Activated naive CD8-positive, alpha-beta T cell treated with anti-CD3 and anti-CD28 coated beads, Interleukin-2, amount 10 ng/mL, durations not matched to agents 7 days and 5 days (primary cell): ENCODE results near the gene FLG. TPM values are rescaled to one million over a fixed set of nuclear protein-coding genes. Genes with fewer than 3 reads are reported as not detected.
A peak's percentile ranks its signal among the peaks of the same experiment; 100 is the strongest.

ENCODE experiments used
- ATAC-seq: fragments of 150-1000 bp; cut with Tn5 transposase; one replicate; pipeline ENCODE4 v1.10.0; 2021; ENCODE audit warnings: low read depth, moderate library complexity
- POLR2A ChIA-PET: fragments of 350-600 bp; sonication (Branson Sonifier 250); formaldehyde crosslinking; loops from one replicate; lab custom pipeline; 2021; ENCODE audit warnings: antibody characterized with exemption; lab: Charles Lee
- DNase-seq: peaks from one replicate; pipeline ENCODE4 v3.0.0; 2021
- H3K27ac Mint-ChIP-seq: one replicate; pipeline ENCODE4 v1.8.0; 2022; ENCODE audit warnings: mild to moderate bottlenecking, mixed read lengths
- H3K27me3 Mint-ChIP-seq: one replicate; pipeline ENCODE4 v1.8.0; 2022; ENCODE audit warnings: mild to moderate bottlenecking, moderate library complexity, mixed read lengths
- H3K36me3 Mint-ChIP-seq: one replicate; pipeline ENCODE4 v1.8.0; 2021; ENCODE audit warnings: mild to moderate bottlenecking, mixed read lengths
- H3K4me1 Mint-ChIP-seq: one replicate; pipeline ENCODE4 v1.8.0; 2021; ENCODE audit warnings: mixed read lengths
- H3K4me3 Mint-ChIP-seq: one replicate; pipeline ENCODE4 v1.8.0; 2022; ENCODE audit warnings: mild to moderate bottlenecking, moderate library complexity, mixed read lengths
- H3K9me3 Mint-ChIP-seq: one replicate; pipeline ENCODE4 v1.8.0; 2021; ENCODE audit warnings: mixed read lengths
- total RNA-seq, 2 experiments: library from RNA; stranded (reverse); gene quantifications; one replicate each; pipeline ENCODE4 v1.2.3, GENCODE V29; 2021

Gene FLG
- not detected for total RNA-seq

DNA sequence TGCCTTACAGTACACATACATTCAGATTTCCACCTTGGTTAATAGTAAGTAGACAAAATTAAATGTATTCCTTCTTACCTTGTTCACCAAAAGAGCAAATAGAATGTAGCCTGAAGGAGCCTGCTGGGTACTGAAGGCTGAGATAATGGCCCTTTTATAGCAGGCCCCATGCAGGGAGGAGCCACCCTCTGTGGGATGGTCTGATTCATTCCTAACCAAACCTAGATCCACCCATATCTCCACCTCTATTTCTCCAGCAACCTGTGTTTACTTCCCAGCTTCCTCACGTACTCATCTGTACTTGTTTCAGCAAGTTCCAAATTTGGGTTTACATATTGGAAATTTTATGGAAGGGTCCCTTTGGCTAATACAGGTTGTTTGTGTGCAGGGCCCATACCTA, at the start of gene FLG:
TSS of gene FLG (minus strand) at position 129 of the 400 bp plus-strand sequence. CDS start 9,783 bp downstream, outside the sequence.
- POLR2A ChIA-PET = no interaction called here
- H3K27ac Mint-ChIP-seq = no peak within 1 kb of the TSS
- no peak for ATAC-seq

DNA sequence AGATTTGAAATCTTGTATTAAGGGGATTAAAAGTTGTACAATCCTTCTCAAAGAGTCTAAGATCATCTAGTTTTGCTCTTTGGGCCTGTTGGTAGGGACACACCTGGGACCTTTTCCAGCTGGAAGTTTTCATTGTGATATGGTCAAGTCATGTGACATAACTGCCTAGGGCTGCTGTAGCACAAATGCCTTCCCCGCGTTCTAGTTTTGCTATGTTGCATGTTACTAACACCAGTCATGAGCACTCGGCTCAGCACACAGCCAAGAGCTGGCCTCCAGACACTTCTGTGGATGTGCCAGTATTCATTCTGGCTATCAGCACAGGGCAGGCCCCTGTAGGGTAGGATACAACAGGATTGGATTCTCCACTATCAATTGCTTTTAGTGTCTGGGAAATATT, 49.4 kb upstream of the FLG start:
- no peak for ATAC-seq
- Mint-ChIP-seq H3K27ac (no peak overlapping the region), H3K4me3 (no peak overlapping the region), H3K9me3 (no peaks in the 10 kb centered on the region), H3K36me3 (no peaks in the 10 kb centered on the region), H3K27me3 (peaks cover 8% of the 10 kb centered on the region), H3K4me1 (no peaks in the 10 kb centered on the region)
- no peak for DNase-seq
- POLR2A ChIA-PET = no interaction called here

More for the DNA sequence above, at the start of gene FLG:
- DNase-seq = no peak
- Mint-ChIP-seq H3K27me3 (peaks cover 4% of the 10 kb centered on the region), H3K4me3 (no peak within 1 kb of the TSS), H3K36me3 (no peaks in the 10 kb centered on the region), H3K9me3 (no peaks in the 10 kb centered on the region), H3K4me1 (no peaks in the 10 kb centered on the region)

DNA sequence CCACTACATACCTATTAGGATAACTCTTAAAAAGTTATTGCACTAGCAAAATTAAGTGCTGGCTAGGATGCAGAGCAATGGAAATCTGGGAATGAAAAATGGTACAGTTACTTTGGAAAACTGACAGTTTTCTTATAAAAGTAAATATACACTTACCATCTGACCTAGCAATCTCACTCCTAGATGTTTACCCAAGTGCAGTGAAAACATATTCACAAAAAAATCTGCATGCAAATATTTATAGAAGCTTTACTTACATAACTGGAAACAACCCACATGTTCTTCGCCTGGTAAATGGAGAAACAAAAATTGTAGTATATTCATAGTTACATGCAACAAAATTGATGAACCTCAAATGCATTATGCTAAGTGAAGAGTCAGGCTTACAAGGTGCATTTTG, 47.6 kb upstream of the FLG start:
- Mint-ChIP-seq H3K9me3 (peaks cover 3% of the 10 kb centered on the region), H3K4me3 (no peak overlapping the region), H3K27me3 (peaks cover 11% of the 10 kb centered on the region), H3K36me3 (no peaks in the 10 kb centered on the region), H3K27ac (no peak overlapping the region), H3K4me1 (no peaks in the 10 kb centered on the region)
- DNase-seq (no peak), ATAC-seq (no peak)
- POLR2A ChIA-PET = no interaction called here

GRCh38 chr1:152367436-152367835, 42.4 kb upstream of the FLG start:
- H3K4me1 Mint-ChIP-seq = no peaks in the 10 kb centered on the region
- no peaks in the 10 kb centered on the region for H3K36me3 Mint-ChIP-seq

GRCh38 chr1:152359906-152360305, 34.9 kb upstream of the FLG start, which contains the start of gene FLG2:
FLG2 (minus strand) TSS chr1:152360006; CDS start chr1:152358884, 1,122 bp downstream.
- no peak for ATAC-seq
- no peak within 1 kb of the TSS for H3K4me3 Mint-ChIP-seq
- no peaks in the 10 kb centered on the region for H3K36me3 Mint-ChIP-seq
- no peak within 1 kb of the TSS for H3K27ac Mint-ChIP-seq
- no peaks in the 10 kb centered on the region for H3K9me3 Mint-ChIP-seq
- no peaks in the 10 kb centered on the region for H3K27me3 Mint-ChIP-seq
- DNase-seq = no peak
- no peaks in the 10 kb centered on the region for H3K4me1 Mint-ChIP-seq
- POLR2A ChIA-PET = no interaction called here

More at GRCh38 chr1:152367436-152367835, 42.4 kb upstream of the FLG start:
- Mint-ChIP-seq H3K9me3 (peaks cover 3% of the 10 kb centered on the region), H3K27ac (no peak overlapping the region), H3K27me3 (peaks cover 19% of the 10 kb centered on the region), H3K4me3 (no peak overlapping the region)
- ATAC-seq (no peak), DNase-seq (no peak)
- POLR2A ChIA-PET = no interaction called here

DNA sequence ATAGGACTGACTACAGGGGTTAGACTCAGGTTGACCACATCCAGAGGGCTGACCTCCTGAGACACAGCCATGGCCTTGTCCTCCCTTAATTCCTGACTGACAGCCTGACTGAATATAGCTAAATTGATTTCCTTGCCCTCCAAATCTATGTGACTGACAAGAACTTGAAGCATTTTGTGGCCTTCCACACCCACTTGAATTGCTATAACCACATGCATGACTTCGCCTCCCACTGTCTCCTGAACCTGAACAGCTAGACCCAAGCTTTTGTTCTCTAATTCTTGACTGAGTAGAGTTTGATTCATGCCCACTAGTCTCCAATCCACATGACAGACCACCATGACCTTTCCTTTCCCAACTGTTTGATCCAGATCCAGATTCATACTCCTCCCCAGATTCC, 31.7 kb upstream of the FLG start:
- H3K4me3 Mint-ChIP-seq = no peak overlapping the region
- POLR2A ChIA-PET = no interaction called here
- DNase-seq (no peak), ATAC-seq (no peak)
- H3K36me3 Mint-ChIP-seq = no peaks in the 10 kb centered on the region
- no peak overlapping the region for H3K27ac Mint-ChIP-seq
- H3K27me3 Mint-ChIP-seq = no peaks in the 10 kb centered on the region
- H3K9me3 Mint-ChIP-seq = peaks cover 7% of the 10 kb centered on the region
- H3K4me1 Mint-ChIP-seq = no peaks in the 10 kb centered on the region

GRCh38 chr1:152349611-152350010, 24.6 kb upstream of the FLG start:
- H3K36me3 Mint-ChIP-seq = no peaks in the 10 kb centered on the region
- ATAC-seq (no peak), DNase-seq (no peak)
- H3K27me3 Mint-ChIP-seq = peaks cover 5% of the 10 kb centered on the region
- H3K4me3 Mint-ChIP-seq = no peak overlapping the region
- H3K9me3 Mint-ChIP-seq = peaks cover 7% of the 10 kb centered on the region
- POLR2A ChIA-PET = no interaction called here
- H3K27ac Mint-ChIP-seq = no peak overlapping the region
- peaks cover 2% of the 10 kb centered on the region for H3K4me1 Mint-ChIP-seq

GRCh38 chr1:152348447-152348846, 23.4 kb upstream of the FLG start:
- Mint-ChIP-seq H3K27me3 (peaks cover 9% of the 10 kb centered on the region), H3K4me3 (no peak overlapping the region), H3K36me3 (no peaks in the 10 kb centered on the region), H3K27ac (no peak overlapping the region), H3K4me1 (peaks cover 2% of the 10 kb centered on the region), H3K9me3 (peaks cover 2% of the 10 kb centered on the region)
- POLR2A ChIA-PET = no interaction called here
- no peak for DNase-seq
- no peak for ATAC-seq

DNA sequence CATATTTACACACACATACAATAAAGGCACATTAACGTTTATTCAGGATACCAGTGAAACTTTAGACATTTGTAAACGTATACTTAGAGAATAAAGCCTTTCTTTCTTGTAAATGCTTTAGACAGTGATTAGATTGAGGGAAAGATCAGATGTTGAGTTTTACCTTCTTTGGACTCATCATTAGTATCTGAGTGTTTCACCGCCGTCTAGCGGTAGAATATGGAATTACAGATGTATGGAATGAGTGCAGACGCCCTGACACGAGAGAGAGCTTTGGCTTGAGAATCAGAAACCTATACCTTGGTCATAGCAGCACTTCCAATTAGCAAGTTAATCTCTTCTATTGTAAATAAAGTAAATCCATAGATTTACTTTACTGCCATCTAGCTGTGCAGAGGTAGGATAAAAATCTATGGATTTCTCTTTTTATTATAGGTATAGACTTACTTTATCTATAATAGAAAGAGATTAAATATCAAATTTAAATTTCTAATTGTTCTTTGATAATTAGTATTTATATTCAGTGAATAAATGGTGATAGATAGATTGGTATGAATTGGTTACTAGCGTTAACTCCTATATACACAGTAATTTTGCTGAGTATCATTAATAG, 22.2 kb upstream of the FLG start:
- DNase-seq (no peak), ATAC-seq (peak; percentile 56)
- Mint-ChIP-seq H3K4me1 (peaks cover 2% of the 10 kb centered on the region), H3K36me3 (no peaks in the 10 kb centered on the region), H3K27me3 (peaks cover 16% of the 10 kb centered on the region), H3K27ac (no peak overlapping the region), H3K9me3 (no peaks in the 10 kb centered on the region), H3K4me3 (no peak overlapping the region)
- POLR2A ChIA-PET = no interaction called here

GRCh38 chr1:152344438-152344837, 19.4 kb upstream of the FLG start:
- Mint-ChIP-seq H3K36me3 (no peaks in the 10 kb centered on the region), H3K4me1 (peaks cover 2% of the 10 kb centered on the region), H3K9me3 (no peaks in the 10 kb centered on the region), H3K27ac (no peak overlapping the region), H3K27me3 (peaks cover 18% of the 10 kb centered on the region), H3K4me3 (no peak overlapping the region)
- ATAC-seq (no peak), DNase-seq (no peak)
- POLR2A ChIA-PET = no interaction called here

DNA sequence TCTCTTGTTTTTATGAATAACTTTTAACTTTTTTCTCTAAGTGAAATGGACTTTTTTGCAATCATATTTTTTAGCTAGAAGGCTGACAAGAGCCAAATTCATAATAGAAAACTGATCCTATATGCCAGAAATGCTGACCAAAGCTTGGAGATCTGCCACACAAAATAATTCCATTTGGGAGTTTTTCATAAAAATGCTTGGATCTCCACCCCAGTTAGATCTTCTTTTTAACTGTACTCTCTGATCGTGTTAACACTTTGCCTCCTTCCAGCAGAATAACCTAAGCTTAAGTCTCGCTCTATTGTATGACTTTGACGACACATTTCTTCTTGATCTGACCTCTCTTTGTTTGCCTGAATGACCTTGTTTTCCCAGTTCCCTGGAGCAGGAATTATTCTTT, 18.0 kb upstream of the FLG start:
- H3K4me3 Mint-ChIP-seq = no peak overlapping the region
- no peak overlapping the region for H3K27ac Mint-ChIP-seq
- no peaks in the 10 kb centered on the region for H3K9me3 Mint-ChIP-seq
- POLR2A ChIA-PET = no interaction called here
- ATAC-seq (no peak), DNase-seq (no peak)
- peaks cover 18% of the 10 kb centered on the region for H3K27me3 Mint-ChIP-seq
- H3K36me3 Mint-ChIP-seq = no peaks in the 10 kb centered on the region
- H3K4me1 Mint-ChIP-seq = no peaks in the 10 kb centered on the region

DNA sequence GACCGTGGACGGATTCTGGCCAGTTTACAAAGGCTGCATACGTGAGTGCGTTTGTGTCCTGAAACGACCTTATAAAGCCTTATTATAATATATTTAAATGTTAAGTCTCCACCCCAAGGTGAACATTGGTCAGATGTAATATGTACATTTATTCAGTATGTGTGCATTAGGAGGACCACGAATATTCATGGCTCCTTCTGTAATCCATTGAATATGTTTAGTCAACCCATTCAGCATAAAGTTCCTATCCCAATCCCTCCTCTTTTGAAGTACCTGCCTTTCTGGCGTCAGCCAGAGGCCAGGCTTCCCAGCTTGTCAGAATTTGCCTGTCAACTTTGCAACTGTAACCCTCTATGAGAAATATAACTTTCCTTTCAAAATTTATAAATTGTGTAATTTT, 10.4 kb upstream of the FLG start:
- no peak for ATAC-seq
- no peak for DNase-seq
- no peak overlapping the region for H3K4me3 Mint-ChIP-seq
- no peaks in the 10 kb centered on the region for H3K36me3 Mint-ChIP-seq
- H3K4me1 Mint-ChIP-seq = no peaks in the 10 kb centered on the region
- peaks cover 3% of the 10 kb centered on the region for H3K27me3 Mint-ChIP-seq
- no peak overlapping the region for H3K27ac Mint-ChIP-seq
- no peaks in the 10 kb centered on the region for H3K9me3 Mint-ChIP-seq
- POLR2A ChIA-PET = no interaction called here

- H3K9me3 Mint-ChIP-seq = no peaks in the 10 kb centered on the region
- H3K27ac Mint-ChIP-seq = no peak overlapping the region
- no peak for ATAC-seq
- no peak overlapping the region for H3K4me3 Mint-ChIP-seq
- DNase-seq = no peak
- POLR2A ChIA-PET = no interaction called here
- no peaks in the 10 kb centered on the region for H3K4me1 Mint-ChIP-seq
- no peaks in the 10 kb centered on the region for H3K36me3 Mint-ChIP-seq
- peaks cover 3% of the 10 kb centered on the region for H3K27me3 Mint-ChIP-seq
Observed at GRCh38 chr1:152328801-152329391, 3.9 kb upstream of the FLG start.

- Mint-ChIP-seq H3K27ac (no peak overlapping the region), H3K4me3 (no peak overlapping the region), H3K27me3 (no peaks in the 10 kb centered on the region), H3K9me3 (peaks cover 12% of the 10 kb centered on the region), H3K4me1 (no peaks in the 10 kb centered on the region), H3K36me3 (peaks cover 1% of the 10 kb centered on the region)
- ATAC-seq = no peak
- no peak for DNase-seq
- POLR2A ChIA-PET = no interaction called here
Observed at GRCh38 chr1:152313970-152314369, 11.1 kb downstream of the FLG start.
